Glutamatergic neuron (in vitro differentiated cells): ENCODE measurements around the gene TNFRSF9. TPM values are rescaled to one million over a fixed set of nuclear protein-coding genes. Genes with fewer than 3 reads are reported as not detected.

ENCODE experiments used
- DNase-seq: peaks from one replicate; pipeline ENCODE4 v3.0.0; 2022
- H3K27ac Mint-ChIP-seq: one replicate; pipeline ENCODE4 v1.8.0; 2020; ENCODE audit warnings: mild to moderate bottlenecking, mixed read lengths, inconsistent platforms; ENCODE audit not compliant: unreplicated experiment
- H3K27me3 Mint-ChIP-seq: one replicate; pipeline ENCODE4 v1.8.0; 2020; ENCODE audit warnings: mild to moderate bottlenecking, moderate library complexity, mixed read lengths, inconsistent platforms; ENCODE audit not compliant: unreplicated experiment
- H3K36me3 Mint-ChIP-seq: one replicate; pipeline ENCODE4 v1.8.0; 2020; ENCODE audit warnings: mild to moderate bottlenecking, mixed read lengths, inconsistent platforms; ENCODE audit not compliant: unreplicated experiment
- H3K4me1 Mint-ChIP-seq: one replicate; pipeline ENCODE4 v1.8.0; 2020; ENCODE audit warnings: mild to moderate bottlenecking, low read depth, mixed read lengths, inconsistent platforms; ENCODE audit not compliant: unreplicated experiment
- H3K4me3 Mint-ChIP-seq: one replicate; pipeline ENCODE4 v1.8.0; 2020; ENCODE audit warnings: mild to moderate bottlenecking, mixed read lengths, inconsistent platforms; ENCODE audit not compliant: unreplicated experiment
- H3K9me3 Mint-ChIP-seq: one replicate; pipeline ENCODE4 v1.8.0; 2020; ENCODE audit warnings: mild to moderate bottlenecking, moderate library complexity, mixed read lengths, inconsistent platforms; ENCODE audit not compliant: unreplicated experiment
- CTCF ChIP-seq: fragments of 200-600 bp; sonication (generic); IDR thresholded peaks from one replicate; pipeline ENCODE4 v1.5.0; 2021; ENCODE audit not compliant: partially characterized antibody, unreplicated experiment
- total RNA-seq: library from RNA; stranded (reverse); fragmentation: NEBNext Ultra II Directional; extraction: Animal tissue kit (Norgen Biotek cat#: 25700); gene quantifications from one replicate; pipeline ENCODE4 v1.2.1, GENCODE V29; 2021; ENCODE audit not compliant: unreplicated experiment

TNFRSF9 gene
- total RNA-seq, 1 donor from 2014 or later, result 0.15 TPM

- H3K36me3 Mint-ChIP-seq, result no peaks in the 10 kb centered on the region
- TF ChIP-seq CTCF, result no peak
- H3K27me3 Mint-ChIP-seq, result peaks cover 2% of the 10 kb centered on the region
- no peaks in the 10 kb centered on the region for H3K9me3 Mint-ChIP-seq
- DNase-seq, result no peak
- no peaks in the 10 kb centered on the region for H3K4me1 Mint-ChIP-seq
- H3K27ac Mint-ChIP-seq, result no peak overlapping the region
- H3K4me3 Mint-ChIP-seq, result no peak overlapping the region
Measured at GRCh38 chr1:7985851-7986612, 45.4 kb upstream of the TNFRSF9 start.

- DNase-seq, result no peak
- H3K27me3 Mint-ChIP-seq, result no peaks in the 10 kb centered on the region
- no peaks in the 10 kb centered on the region for H3K9me3 Mint-ChIP-seq
- TF ChIP-seq CTCF, result no peak
- no peaks in the 10 kb centered on the region for H3K4me1 Mint-ChIP-seq
- no peaks in the 10 kb centered on the region for H3K36me3 Mint-ChIP-seq
- H3K4me3 Mint-ChIP-seq, result no peak overlapping the region
- no peak overlapping the region for H3K27ac Mint-ChIP-seq
Measured at GRCh38 chr1:7984811-7985210, 44.2 kb upstream of the TNFRSF9 start.

GRCh38 chr1:7983086-7983778 is 42.6 kb upstream of the TNFRSF9 start:
- Mint-ChIP-seq H3K27me3 (no peaks in the 10 kb centered on the region), H3K9me3 (no peaks in the 10 kb centered on the region), H3K4me1 (no peaks in the 10 kb centered on the region), H3K4me3 (no peak overlapping the region), H3K27ac (no peak overlapping the region), H3K36me3 (no peaks in the 10 kb centered on the region)
- no peak for TF ChIP-seq CTCF
- DNase-seq, result no peak

GRCh38 chr1:7980984-7981383 is 40.3 kb upstream of the TNFRSF9 start:
- Mint-ChIP-seq H3K36me3 (no peaks in the 10 kb centered on the region), H3K27ac (no peak overlapping the region), H3K9me3 (no peaks in the 10 kb centered on the region), H3K27me3 (no peaks in the 10 kb centered on the region), H3K4me3 (no peak overlapping the region), H3K4me1 (no peaks in the 10 kb centered on the region)
- TF ChIP-seq CTCF, result no peak
- no peak for DNase-seq
